NCI-H1417 treated with DMSO at 0.1 percent for 48 hours (cell line): ENCODE data around the gene COMT.

Experiments
- DNase-seq: peaks from one replicate; lab custom pipeline; 2025; lab: John Stamatoyannopoulos, UW

The COMT gene

DNA sequence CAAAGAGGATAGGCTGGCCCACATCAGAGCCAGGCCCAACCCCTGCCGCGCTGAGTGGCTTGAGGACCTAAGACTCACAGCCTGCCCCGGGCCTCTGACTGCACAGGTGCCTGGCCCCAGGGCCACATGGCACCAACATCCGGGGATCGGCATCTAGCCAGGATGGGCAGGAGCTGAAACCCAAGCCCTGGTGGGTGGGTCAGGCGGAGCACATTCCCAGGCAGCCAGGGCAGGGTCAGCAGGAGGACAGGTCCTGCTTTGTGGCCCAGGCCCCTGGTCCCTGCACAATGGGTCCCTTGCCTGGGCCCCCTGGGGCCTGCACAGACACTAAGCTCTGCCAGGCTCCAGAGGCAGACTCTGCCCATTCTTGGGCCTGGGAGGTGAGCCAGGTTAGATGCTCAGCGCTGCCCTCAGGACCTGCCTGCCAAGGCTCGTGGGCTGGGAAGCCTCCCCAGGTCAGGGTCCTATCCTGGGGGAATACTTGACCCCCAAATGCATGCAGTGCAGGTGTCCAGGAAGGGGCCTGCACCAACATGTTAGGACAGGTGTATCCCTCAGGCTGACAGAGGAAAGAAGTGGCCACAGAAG, 41.5 kb downstream of the COMT start:
- DNase-seq: no peak

DNA sequence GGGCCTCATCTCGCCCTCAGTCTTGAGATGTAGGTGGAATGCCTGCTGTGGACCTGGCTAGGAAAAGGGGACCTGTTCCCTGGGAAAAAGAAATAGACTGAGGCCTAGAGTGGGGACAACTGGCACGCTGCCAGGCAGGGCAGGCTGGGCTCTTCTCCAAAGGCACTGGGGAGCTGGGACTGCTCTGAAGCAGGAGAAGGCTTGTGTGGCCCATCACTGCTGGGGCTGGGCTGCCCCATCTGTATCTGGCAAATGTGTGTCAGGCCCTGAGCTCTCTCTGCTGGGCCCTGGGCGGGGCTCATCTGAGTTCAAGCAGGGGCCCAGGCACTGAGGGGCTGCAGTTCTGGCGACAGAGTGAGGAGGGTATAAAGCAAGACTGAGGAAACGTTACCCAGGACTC, 42.2 kb downstream of the COMT start:
- DNase-seq: no peak

DNA sequence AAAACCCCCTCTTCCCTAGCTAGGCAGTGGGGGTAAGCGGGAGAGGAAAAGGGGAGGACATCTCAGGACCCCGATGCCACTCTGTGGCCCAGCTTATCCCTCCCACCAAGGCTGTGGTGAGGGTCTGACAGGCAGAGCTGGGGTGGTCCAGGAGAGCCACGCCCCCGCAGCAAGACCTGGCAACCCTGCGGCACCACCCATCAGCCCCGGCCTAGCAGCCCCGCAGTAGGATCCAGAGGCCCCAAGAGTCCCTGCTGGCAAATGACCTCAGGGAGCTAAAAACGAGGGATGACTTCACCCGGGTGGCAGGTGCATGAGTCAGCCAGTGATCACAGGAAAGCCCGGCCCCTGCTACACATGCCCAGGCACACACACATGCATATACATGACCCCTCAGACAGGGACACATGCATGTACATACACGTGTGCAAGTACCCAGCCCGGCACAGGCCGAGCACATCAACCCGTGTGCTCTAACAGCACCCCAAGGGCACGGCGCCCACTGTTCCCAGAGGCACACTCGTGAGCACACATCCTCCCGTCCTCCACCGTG, 42.7 kb downstream of the COMT start:
- no peak for DNase-seq

GRCh38 chr22:19984851-19985811, 43.6 kb downstream of the COMT start:
- no peak for DNase-seq

- no peak for DNase-seq
Observed at GRCh38 chr22:19986011-19986409, 44.4 kb downstream of the COMT start.

DNA sequence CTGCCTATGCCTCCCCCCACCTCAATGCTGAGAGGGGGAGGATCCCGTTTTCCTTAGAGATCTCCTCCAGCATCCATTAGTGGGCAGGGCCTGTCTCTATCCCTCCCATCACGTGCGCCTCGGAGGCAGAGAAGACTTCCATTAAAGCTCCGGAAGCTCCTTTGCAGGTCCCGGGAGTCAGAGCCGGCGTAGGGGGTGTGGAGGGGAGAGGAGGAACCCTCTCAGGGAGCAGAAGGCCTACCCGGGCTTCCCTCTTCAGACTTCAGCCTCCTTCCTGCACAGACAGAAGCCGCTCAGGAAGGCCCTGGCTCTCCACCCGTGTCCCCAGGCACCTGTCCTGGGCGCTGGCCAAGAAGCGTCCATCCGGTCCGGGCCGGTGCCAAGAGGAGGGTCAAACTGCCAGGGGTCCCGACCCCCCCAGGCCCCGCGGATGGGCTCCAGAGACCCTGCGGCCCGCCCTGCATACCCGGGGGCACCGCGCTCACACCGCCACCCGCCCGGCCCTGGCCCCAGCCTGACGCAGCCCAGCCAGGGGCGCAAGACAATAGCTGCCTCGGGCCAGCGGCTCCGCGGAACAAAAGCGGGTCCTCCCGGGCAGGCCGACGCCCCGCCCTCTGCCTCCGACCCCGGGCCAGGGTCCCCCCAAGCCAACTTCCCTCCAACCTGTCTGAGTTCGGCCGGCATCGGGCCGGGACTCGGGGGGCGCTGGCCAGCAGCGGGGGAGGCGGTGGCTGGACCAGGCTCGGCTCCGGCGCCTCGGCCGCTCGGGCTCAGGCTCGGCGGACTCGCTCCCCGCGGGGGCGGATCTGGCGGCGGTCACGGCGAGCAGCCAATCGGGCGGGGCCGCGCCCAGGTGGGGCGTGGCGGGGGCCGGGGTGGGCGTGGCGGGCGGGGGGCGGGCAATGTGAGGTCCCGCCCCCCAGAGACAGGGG, 45.1 kb downstream of the COMT start:
- DNase-seq: no peak

DNA sequence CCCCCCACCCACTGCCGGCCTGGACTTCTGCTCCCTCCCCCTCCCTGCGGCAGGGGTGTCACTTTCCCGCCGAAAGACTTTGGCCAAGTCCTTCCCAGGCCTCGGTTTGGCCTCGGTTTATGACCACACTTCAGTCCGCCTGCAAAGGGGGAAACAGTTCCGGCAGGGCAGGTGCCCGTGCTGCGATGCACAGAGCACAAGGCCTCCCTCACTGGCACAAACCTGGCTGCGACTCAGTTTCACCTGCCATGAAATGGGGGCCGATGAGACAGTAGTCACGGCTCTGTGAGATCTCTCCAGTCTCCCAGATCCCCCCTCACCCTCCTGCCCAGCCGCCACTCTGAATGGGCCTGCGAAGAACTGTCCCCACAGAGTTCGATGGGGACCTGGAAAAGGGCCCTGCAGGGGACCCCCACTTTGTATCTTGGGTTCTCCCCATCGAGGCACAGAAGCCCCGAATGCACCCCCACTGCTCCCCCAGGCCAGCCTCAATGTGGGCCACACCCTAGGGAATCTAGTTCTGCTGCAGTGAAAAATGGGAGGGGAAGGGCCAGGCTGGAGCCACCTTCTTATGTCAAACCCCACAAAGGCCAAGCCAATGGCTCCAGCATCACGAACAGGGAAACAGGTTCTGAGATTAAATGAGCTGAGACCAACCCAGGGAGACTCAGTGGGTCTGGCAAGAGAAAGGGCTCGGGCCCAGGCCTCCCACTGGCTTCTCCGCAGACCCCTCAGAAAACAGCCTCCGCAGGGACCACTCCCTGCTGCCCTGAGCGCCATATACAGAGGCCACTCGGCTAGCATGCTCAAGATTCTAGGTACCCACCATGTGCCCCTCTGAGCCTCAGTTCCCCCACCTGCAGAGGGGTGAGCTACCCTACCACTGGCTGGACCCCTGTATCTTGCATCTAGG, 46.1 kb downstream of the COMT start:
- DNase-seq: no peak

DNA sequence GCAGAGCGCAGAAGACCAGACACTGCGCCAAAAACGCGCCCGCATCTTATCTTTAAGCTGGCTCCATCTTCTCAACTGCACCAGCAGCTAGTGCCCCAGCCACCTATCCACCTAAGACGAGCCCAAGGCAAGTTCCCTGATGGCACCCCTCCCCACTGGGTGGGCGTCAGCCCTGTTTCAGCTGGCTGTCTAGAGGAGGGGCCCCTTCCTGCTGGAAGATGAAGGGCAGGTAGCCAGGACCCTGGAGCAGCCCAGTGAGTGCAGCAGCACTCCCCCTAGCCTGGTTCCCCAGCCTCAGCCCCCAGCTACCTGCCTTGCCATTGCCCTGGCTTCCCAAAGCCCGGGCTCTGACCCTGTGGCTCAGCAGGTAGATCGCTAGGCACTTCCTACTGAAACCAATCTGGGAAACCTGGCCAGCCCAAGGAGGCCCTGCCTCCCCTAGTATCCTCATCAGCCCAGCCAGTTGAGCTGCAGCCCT, 46.8 kb downstream of the COMT start:
- DNase-seq: no peak

DNA sequence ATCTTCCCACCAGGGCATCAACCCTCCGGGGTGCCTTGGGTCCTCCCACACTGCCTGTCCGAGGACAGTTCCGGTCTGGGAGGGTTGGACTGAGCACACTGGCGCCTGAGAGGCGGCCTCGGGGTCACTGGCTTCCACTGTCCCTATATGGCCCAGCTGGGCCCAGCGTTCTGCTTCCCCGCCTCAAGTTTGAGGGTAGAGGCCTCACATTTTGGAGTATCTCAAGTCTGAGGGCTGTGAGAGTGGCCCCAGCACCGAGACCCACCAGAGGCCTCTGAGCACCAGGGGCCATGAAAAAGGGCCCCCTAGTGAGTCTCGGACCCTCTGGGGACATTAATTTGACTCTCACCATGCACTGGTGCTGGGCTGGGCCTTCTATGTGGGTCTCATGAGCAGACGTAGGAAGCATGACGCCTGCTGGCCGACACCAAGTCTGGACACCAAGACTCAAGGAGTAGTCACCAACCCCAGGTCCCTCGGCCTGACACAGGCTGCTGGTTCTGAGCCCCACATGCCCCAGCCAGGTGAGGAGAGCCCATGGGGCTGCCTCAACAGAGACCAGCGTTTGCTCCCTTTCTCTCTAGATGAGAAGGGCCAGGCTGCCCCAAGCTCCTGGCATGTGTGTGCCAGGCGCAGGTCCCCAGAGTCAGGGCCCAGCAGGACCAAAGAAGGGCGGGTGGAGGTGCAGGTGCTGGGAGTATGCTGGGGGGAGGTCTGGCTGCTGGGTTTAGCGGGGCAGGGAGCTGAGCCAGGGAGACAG, 47.6 kb downstream of the COMT start:
- DNase-seq: no peak

- no peak for DNase-seq
Observed at GRCh38 chr22:19989725-19990067, 48.1 kb downstream of the COMT start.

DNA sequence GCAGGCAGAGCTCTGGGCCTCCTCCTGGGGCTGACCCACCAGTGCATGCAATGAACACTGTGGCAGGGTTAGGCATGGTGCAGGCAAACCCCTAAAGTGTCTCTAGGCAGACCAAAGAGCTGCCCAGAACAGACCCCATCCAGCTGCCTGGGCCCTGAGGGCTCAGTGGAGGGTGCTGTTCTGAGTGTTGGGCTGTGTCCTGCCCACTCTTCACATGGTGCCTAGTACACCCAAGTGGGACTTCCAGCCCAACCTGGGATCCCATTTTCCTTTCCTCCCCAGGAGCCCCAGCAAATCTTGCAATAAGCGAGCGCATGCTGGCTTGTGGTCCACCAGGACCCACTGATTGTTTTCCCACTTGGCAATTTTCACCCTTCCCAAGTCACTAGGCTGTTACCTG, 48.6 kb downstream of the COMT start:
- no peak for DNase-seq

DNA sequence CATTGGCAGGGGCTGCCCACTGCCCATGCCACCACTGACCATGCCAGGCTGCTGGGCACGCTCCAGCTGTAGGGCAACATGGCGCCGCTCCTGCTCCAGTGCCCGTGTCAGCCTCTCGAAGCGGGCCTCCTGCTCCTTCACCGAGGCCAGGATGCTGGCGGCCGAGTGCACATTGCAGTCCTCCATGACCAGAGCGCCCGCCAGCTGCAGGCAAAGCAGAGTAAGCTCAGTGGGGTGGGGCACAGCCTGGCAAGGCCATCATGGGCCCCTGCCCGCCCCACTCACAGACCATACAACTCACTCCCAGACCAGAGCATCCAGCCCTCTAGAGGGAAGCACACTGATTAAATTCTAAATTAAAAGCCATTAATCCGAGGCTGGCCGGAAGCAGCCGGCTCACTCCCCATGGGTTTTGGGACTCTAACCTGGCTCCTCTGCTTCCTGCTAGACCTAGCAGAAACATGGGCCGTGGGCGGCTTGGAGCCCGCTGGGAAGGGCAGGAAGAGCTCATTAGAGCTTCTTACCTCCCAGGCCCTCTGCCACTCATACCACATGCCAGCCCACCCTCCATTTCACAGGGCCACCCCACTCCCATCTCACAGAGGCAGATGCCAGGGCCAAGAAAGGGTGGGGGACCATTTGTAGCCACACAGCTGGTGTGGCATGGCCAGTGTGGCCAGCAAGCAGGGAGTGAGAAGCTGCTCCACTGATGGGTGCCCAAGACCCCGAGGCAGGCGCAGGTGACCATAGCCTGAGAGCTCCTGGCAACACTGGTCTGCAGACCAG, 49.2 kb downstream of the COMT start:
- no peak for DNase-seq

- no peak for DNase-seq
Observed at GRCh38 chr22:19991395-19991644, 49.7 kb downstream of the COMT start.

DNA sequence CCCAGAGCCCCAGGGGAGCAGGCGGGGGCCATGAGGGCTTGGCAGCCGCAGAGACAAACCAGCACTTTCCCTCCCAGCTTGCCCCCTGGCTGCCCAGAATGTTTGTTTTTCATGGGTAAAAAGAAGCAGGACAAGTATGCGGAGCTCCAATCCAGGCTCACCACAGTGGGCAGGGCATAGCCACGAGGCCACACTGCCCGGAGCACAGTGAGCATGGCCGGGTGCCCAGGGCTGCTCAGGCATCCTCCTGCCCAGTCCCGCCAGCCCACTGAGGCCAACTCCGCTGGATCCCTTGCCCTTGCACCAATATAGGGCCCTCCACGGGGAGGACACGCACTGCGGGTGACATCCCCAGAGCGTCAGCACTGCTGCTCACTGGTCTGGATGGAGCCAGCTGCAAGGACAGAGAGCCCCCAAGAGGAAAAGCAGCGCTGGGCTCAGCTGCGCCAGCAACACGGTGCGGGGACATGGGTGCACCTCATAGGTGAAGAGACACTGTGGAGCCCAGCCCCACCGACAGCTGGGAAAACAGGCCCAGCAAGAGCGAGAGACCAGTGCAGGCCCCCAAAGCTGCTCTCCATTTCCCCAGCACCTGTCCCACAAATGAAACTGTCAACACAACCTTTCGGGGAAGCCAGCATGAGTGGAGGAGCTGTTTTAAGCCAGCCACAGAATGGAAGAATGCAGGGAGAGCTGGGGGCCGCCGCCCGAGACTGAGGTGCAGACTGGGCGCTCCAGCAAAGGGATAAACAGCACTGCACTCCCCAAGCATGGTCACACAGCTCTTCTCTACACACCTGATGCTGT, 50.3 kb downstream of the COMT start:
- DNase-seq: no peak

DNA sequence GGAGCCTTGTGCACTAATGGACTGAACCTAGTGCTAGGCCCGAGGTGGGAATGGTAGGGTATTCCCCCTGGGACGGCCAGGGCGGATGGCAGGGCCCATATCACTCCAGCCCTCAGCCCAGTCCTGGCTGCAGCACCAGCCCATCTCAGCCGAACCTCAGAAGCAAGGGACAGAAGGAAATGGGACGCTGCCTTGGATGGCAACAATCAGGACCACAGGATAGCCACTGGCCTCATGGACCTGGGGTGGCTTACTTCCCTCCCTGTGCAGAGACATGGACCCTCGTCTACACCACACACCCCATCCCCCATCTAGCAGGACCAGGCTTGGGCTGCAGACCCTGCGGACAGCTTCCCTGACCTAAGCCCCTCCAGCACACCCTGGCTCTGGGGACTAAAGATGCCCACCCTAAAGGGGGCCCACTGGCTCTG, 50.9 kb downstream of the COMT start:
- DNase-seq: no peak

GRCh38 chr22:19992921-19993355, 51.4 kb downstream of the COMT start:
- no peak for DNase-seq

DNA sequence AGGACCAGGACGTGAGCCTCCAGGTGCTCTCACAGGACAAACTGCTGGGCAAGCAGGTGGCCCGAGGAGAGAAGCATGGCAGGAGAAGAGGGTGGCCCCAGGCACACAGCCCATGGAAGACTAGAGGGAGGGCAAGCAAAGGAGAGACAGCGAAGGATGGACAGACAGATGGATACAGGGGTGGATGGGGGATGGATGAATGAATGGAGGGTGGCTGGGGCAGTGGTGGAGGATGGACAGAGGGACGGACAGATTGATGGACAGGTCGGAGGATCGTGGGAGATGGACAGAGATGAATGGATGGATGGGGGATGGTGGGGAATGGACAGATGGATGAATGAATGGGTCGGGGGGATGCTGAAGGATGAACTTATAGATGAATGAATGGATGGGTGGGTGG, 52.4 kb downstream of the COMT start:
- DNase-seq: no peak

- no peak for DNase-seq
Observed at GRCh38 chr22:19994851-19995610, 53.5 kb downstream of the COMT start.
